AG09309 (cell line): ENCODE measurements around the gene MALAT1.

Experiments
- DNase-seq: peaks from one replicate; pipeline ENCODE4 v3.0.0-alpha.2; 2010; ENCODE audit warnings: low read depth
- H3K4me3 ChIP-seq: 2 replicates; pipeline ENCODE4 v1.5.1; 2011; ENCODE audit warnings: mild to moderate bottlenecking, low read depth, low read length, moderate library complexity; ENCODE audit not compliant: control insufficient read depth
- TF ChIP-seq, protein P1 (sequence below): IDR thresholded peaks from 2 replicates; pipeline ENCODE4 v1.5.1; 2011; ENCODE audit warnings: mild to moderate bottlenecking, low read depth, low read length, inconsistent platforms; ENCODE audit not compliant: insufficient read depth, control insufficient read depth; ENCODE audit errors: missing control alignments

Gene MALAT1

DNA sequence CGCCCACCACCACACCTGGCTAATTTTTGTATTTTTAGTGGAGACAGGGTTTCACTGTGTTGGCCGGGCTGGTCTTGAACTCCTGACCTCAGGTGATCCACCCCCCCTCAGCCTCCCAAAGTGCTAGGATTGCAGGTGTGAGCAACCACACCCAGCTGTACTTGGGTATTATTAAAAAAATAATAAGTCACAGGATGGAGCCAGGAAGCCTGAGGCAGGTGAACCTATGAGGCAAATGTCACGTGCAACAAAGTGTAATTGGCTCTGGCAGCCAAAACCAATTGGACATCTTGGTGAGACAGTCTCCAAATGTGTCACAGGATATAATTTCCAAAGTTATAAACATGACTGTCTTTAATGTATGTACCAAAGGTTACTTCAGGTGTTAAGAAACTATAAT, 24.0 kb upstream of the MALAT1 start:
- TF ChIP-seq, protein P1, sequence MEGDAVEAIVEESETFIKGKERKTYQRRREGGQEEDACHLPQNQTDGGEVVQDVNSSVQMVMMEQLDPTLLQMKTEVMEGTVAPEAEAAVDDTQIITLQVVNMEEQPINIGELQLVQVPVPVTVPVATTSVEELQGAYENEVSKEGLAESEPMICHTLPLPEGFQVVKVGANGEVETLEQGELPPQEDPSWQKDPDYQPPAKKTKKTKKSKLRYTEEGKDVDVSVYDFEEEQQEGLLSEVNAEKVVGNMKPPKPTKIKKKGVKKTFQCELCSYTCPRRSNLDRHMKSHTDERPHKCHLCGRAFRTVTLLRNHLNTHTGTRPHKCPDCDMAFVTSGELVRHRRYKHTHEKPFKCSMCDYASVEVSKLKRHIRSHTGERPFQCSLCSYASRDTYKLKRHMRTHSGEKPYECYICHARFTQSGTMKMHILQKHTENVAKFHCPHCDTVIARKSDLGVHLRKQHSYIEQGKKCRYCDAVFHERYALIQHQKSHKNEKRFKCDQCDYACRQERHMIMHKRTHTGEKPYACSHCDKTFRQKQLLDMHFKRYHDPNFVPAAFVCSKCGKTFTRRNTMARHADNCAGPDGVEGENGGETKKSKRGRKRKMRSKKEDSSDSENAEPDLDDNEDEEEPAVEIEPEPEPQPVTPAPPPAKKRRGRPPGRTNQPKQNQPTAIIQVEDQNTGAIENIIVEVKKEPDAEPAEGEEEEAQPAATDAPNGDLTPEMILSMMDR, result no peak
- H3K4me3 ChIP-seq, result no peak overlapping the region
- DNase-seq, result no peak

DNA sequence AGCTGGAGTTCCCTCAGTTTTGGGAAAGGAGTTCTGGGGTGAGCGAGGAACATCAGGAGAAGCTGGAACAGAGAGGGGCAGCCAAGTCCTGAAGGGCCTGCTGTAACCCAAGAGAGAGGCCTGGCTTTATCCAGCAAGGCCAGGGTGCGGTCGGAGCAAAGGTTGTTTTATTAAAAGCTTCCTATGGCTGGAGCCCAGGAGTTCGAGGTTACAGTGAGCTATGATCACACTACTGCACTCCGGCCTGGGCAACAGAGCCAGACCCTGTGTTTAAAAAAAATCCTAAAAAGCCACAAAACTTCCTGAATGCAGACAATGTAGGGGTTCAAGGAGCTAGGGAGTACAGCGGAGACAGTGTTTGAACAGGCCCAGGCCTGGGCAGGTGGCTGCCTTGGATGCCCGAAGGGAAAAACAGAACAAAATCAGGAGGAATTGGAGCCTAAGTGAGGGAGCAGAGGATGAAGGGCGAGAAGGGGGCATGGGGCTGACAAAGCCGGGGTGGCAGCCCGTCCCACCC, 22.2 kb upstream of the MALAT1 start:
- no peak for DNase-seq
- TF ChIP-seq, protein P1, result no peak
- H3K4me3 ChIP-seq, result peak overlapping the region; percentile 69

DNA sequence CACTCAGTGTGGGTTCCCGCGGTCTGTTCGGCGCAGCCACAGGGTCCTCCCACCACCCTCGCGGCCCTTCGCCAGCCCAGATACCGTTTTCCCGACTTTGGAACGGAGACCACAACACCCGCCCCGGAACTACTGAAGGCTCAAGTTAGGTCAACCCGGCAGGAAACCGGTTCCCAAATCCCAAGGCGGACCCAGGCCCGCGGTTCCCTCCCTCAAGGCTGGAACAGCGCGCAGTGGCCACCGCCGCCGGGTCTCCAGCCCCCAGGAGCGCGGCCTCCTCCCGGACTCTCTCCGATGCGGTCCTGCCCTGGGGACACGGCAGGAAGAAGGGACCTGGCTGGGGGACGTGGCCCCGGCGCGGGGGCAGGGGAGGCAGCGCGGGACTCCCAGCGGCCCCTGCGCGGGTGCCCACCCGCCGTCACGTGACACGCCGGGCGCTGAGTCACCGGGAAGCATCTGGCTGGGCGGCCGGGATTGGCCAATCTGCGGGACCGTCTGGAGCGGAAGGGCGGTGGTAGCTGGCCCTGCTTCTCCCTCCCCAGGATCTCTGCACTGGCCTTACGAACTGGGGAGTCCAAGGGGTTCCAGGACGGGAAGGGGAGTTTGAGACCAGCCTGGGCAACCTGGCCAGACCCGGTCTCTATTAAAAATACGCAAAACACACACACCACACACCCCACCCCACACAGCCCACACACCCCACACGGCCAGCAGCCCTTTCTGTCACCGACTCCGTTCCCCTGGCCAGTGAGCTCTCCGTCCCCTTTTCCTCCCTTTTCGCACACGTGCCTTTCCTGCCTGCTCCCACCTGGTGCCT, 21.5 kb upstream of the MALAT1 start:
- no peak for DNase-seq
- H3K4me3 ChIP-seq, result peak overlapping the region; percentile 69
- TF ChIP-seq, protein P1, result no peak

DNA sequence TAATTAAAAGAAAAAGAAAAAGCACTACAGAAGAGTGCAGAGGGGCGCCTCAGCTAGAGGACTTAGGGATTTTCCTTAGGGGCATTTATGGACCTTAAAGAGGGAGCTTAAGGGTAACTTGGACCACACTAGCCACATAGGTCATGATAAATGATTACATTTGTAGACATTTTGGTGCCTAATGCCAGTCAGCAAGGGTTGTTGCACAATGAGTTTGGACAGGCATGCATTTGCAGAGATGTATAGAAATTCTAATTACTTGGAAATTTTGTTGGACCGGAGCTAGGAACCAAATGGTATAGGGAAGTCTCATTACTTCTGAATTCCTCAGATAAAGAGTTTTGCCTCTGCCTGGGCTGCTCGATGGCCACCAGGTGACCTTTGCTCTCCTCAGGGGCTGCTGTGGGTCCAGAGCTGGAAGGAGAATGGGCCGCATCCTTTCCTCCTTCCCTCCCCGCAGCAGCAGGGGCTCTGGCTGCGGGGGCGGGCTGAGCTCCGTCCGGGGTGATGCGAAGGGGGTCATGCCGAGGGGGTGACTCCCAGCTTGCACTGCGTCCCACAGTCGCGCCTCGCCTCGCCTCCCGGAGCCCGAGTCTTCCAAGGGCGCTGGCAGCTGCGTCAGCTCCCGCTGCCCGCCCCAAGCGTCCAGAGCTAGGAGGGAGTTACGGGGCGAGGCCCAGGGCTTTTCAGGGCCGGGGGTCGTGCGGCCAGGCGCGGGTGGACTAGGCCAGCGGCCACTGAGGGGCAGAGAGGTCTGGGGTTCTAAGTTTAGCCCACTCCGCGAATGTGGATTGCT, 20.3 kb upstream of the MALAT1 start:
- DNase-seq, result no peak
- TF ChIP-seq, protein P1, result peak; percentile 0
- H3K4me3 ChIP-seq, result peak overlapping the region; percentile 26

DNA sequence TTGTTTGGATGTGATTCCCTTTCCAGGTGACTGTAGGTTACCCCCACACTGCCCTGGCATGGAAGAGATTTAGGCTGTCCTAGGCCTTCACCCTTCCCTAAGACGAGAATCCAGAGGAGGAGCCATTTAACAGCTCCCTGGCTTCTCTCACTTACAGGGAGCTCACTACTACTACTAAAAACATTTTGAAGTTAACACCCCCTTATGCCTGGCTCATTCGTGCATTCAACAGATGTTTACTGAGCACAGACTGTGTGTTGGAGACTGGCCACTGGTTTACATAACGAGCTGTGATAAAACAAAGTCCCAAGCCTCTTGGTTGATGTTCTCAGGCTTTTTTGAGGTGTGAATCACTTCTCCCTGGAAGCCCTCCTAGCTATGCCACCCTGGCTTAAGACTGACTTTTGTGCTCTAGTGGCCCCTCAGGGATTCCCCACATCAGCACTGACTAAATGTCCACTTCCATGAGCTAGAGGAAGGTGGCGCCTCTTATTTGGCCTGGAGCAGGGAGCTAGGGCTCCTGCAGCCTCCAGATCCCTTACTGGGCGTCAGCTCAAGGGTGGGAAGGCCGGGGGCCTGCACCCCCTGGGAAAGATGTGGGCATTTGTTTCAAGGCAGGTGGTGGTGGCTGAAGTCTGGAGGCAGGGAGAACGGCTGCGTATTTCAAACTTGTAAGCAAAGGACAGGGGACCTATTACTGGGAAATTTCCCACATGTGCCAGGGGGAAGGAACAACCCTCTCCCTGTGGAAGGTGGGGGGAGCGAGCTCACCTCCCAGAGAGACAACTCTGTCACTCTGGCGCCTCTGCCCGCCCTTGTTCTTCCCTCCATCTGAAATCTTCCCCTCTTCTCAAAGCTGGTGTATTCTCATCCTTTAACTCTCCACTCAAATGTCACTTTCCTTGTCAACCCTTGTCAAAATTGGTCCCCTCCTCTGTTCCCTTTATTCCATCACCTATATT, 19.4 kb upstream of the MALAT1 start:
- peak; percentile 96 for DNase-seq
- TF ChIP-seq, protein P1, result peak; percentile 61
- peak overlapping the region; percentile 26 for H3K4me3 ChIP-seq

DNA sequence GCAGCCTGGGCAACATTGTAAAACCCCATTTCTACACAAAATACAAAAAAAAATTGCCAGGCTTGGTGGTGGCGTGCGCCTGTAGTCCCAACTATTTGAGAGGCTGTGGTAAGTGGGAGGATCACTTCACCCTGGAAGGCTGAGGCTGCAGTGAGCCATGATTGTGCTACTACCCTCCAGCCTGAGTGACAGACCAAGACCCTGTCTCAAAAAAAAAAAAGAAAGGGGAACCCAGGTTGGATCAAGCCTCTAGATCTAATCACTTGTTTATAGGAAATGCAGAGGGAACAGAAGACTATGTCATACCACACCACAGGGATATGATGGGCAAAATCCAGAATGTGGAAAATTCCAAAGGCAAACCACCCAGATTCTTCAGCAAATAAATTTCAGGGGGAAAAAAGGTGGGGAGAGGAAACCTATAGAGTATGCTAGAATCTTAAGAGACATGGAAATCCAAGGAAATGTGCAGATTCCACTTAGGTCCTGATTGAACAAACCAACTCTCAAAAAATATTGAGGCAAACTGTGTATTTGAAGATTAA, 16.5 kb upstream of the MALAT1 start:
- H3K4me3 ChIP-seq, result no peak overlapping the region
- no peak for DNase-seq
- TF ChIP-seq, protein P1, result no peak
